ENCODE measurements around the gene GAS2L2.

Gene GAS2L2

DNA sequence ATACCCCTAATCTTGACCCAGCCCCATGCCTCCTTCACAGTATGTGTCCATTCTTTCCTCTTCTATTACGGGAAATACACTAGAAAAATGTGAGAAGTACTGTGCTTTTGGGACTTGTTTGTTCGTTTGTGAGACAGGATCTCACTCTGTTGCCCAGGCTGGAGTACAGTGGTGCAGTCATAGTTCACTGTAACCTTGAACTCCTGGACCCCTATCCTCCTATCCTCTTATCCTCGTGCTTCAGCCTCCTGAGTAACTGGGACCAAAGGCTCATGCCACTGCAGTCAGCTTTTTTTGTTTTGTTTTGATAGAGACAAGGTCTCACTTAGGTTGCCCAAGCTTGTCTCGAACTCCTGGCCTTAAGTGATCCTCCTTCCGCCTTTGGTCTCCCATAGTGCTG, 51.5 kb downstream of the GAS2L2 start:
- DNase-seq (ENCODE audit: low read depth in 2 of 3, low spot score in 1 of 3) = no peak

DNA sequence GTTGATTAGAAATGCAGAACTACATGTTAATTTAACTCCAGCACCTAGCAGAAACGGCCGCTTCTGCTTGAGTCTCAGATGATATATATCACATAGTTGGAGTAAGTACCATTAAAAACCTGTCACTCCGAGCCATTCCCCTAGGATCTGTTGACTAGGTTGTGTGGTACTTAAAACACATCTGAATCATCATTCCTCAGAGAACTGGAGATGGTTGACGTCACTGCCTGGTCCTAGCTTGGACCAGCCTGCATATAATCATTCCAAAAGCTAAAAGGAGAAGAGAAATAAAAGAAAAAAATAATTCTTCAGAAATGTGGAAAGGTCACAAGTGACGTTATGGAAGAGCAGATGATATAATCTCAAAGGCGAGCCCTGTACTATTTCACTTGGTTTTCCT, 52.9 kb downstream of the GAS2L2 start:
- no peak for DNase-seq (ENCODE audit: low read depth in 2 of 3, low spot score in 1 of 3)

DNA sequence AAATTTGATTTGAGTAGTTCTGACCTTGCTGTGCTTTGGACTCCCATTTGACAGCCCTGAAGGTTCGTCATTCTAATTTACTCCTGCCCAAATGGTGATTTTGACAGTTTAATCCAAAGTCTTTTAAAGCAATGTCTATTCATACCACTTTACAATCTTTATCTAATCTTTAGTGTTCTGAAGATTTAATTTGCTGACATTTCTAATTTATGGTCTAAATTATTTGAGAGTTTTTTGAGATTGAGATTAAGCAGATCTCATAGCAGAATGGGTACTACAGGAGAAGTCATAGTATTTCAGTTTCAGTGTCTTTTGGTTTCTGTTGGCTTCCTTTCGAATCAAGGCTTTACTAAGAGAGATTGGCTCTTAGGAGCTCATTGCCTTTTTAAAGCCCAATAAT, 54.2 kb downstream of the GAS2L2 start:
- no peak for DNase-seq (ENCODE audit: low read depth in 2 of 3, low spot score in 1 of 3)

DNA sequence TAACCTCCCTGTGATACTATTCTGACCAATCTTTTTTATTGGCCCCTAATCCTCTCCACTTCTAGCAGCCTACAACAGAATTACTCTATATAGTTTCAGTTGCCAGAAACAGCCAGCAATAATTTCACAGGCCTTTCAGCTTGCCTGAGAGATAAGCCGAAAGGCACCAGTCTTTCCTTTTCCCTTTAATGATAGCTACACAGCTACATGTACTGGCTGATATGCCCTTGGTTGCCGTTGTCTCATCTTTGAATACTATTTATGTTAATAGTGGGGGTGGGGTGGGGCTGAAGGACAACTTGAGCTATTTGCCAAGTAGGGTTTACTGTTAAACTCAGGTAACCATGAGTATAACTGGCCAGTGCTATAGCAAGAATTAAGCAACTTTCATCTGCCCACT, 57.4 kb downstream of the GAS2L2 start:
- no peak for DNase-seq (ENCODE audit: low read depth in 2 of 3, low spot score in 1 of 3)

DNA sequence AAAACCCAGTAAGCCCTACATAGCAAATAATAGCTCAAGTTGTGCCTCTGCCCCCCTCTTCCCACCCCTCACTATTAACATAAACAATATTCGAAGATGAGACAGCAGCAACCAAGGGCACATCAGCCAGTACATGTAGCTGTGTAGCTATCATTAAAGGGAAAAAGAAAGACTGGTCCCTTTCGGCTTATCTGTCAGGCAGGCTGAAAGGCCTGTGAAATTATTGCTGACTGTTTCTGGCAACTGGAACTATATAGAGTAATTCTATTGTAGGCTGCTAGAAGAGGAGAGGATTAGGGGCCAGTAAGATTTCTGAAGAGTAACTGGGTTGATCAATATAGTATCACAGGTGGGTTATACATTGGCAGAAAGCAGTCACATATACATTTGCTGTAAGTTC, 58.1 kb downstream of the GAS2L2 start:
- DNase-seq (ENCODE audit: low read depth in 2 of 3, low spot score in 1 of 3) = no peak

Measured in stimulated activated CD4-positive, alpha-beta T cell treated with anti-CD3 and anti-CD28 coated beads, Interleukin-12 subunit alpha, Interleukin-12 subunit beta, amount 100 ng/mL, for 48 hours (primary cell).